Common myeloid progenitor, CD34-positive (primary cell): ENCODE results near the gene BCL7A.

Source experiments
- CTCF ChIA-PET: fragments of 350-600 bp; sonication (Branson Sonifier 250); formaldehyde crosslinking; loops from one replicate; lab custom pipeline; 2021; ENCODE audit warnings: antibody characterized with exemption; lab: Charles Lee
- POLR2A ChIA-PET: fragments of 350-600 bp; sonication (Branson Sonifier 250); formaldehyde crosslinking; loops from one replicate; lab custom pipeline; 2021; ENCODE audit warnings: antibody characterized with exemption; lab: Charles Lee
- DNase-seq, 3 donors: peaks; one replicate each; pipeline versions ENCODE4 v3.0.0 to v3.0.0-alpha.2; 2013
- H3K27ac ChIP-seq, 2 experiments: 1 replicate in 1 of 2; 2 replicates in 1 of 2; pipeline ENCODE4 v1.7.0; 2013; ENCODE audit warnings: inconsistent platforms in 2 of 2, low read length in 2 of 2, mild to moderate bottlenecking in 2 of 2, low read depth in 1 of 2, moderate library complexity in 1 of 2; ENCODE audit not compliant: severe bottlenecking in 2 of 2, insufficient read depth in 1 of 2, poor library complexity in 1 of 2
- H3K27me3 ChIP-seq, 5 experiments: replicated peaks in 2 of 5; 1 replicate in 3 of 5; 2 replicates in 2 of 5; pipeline versions ENCODE4 v1.6.1 to v1.7.0; 2013; ENCODE audit warnings: low read length in 4 of 5, mild to moderate bottlenecking in 2 of 5, moderate library complexity in 2 of 5, inconsistent platforms in 1 of 5; ENCODE audit not compliant: insufficient read depth in 5 of 5, control insufficient read depth in 4 of 5
- H3K36me3 ChIP-seq, 4 experiments: 1 replicate in 2 of 4; 2 replicates in 2 of 4; pipeline versions ENCODE4 v1.6.1 to v1.7.0; 2013; ENCODE audit warnings: low read length in 3 of 4, control low read depth in 1 of 4, mild to moderate bottlenecking in 1 of 4; ENCODE audit not compliant: control insufficient read depth in 4 of 4, insufficient read depth in 4 of 4
- H3K4me1 ChIP-seq, 4 experiments: 1 replicate in 3 of 4; 2 replicates in 1 of 4; pipeline versions ENCODE4 v1.6.1 to v1.7.1; 2013; ENCODE audit warnings: low read length in 3 of 4, mild to moderate bottlenecking in 3 of 4, control low read depth in 1 of 4, inconsistent platforms in 1 of 4, moderate library complexity in 1 of 4; ENCODE audit not compliant: control insufficient read depth in 4 of 4, insufficient read depth in 4 of 4; ENCODE audit errors: control extremely low read depth in 1 of 4
- H3K4me3 ChIP-seq, 7 experiments: 1 replicate in 4 of 7; 2 replicates in 3 of 7; pipeline versions ENCODE4 v1.5.1 to v1.7.0; 2013; ENCODE audit warnings: mild to moderate bottlenecking in 7 of 7, low read length in 6 of 7, moderate library complexity in 6 of 7, inconsistent platforms in 2 of 7, low read depth in 2 of 7, control low read depth in 1 of 7; ENCODE audit not compliant: insufficient read depth in 4 of 7, control insufficient read depth in 1 of 7; ENCODE audit errors: extremely low read depth in 1 of 7
- H3K9me3 ChIP-seq, 5 experiments: 1 replicate in 4 of 5; 2 replicates in 1 of 5; pipeline versions ENCODE4 v1.6.1 to v1.7.1; 2013; ENCODE audit warnings: low read length in 4 of 5, mild to moderate bottlenecking in 2 of 5, inconsistent platforms in 1 of 5, low read depth in 1 of 5, moderate library complexity in 1 of 5; ENCODE audit not compliant: control insufficient read depth in 4 of 5, insufficient read depth in 2 of 5; ENCODE audit errors: control extremely low read depth in 1 of 5
- WGBS: methylation state at CpG from one replicate; pipeline ENCODE4 v1.1.5; 2013; ENCODE audit not compliant: insufficient coverage; 5-methylcytosine and 5-hydroxymethylcytosine counted together

The BCL7A gene

DNA sequence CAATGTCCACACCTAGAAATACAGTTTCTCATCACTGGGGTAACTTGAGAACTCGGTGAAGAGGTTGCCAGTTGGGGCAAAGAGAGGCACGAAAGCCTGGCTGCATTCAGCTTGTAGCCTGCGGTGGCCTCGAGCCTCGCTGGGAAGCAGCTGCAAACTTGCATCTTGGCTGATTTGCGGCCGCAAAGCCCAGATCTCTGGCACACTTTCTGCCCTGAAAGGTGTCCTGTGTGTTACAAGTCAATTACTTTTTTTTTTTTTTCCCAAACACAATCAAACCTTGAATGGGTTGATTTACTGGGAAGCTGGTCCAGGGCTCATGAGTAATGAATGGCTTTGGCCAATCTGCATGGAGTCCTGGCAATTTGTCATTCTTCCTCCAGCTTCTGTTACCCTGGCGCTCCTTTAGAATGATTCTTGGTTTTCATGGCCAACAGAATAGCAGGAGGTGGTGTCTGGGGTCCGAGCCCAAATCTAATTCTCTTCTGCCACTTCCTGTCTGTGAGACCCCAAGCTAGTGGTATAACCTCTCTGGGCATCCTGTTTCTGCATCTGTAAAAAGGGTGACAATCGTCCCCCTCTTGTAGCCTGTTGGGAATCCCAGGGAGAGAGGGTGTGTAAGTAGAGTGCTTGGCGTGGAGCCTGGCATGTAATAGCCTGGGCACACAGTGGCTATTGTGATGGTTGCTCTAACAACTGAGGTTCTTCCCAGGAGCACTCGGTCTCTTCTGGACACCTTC lies 6.7 kb downstream of the BCL7A start:
- H3K27ac ChIP-seq = peak overlapping the region in 1 of 2 experiments; percentile 15
- ChIA-PET POLR2A (interaction anchor here (0.6 kb wide), 2 partner anchors 23 to 50 kb away, joined by 3 read pairs; no protein-coding TSS in a partner anchor), CTCF (interaction anchor here (0.6 to 2.3 kb wide), 9 partner anchors 11 to 234 kb away, joined by 3 to 9 read pairs (median 4); partner anchors contain the start of gene CFAP251)
- WGBS = 96% methylated on average over 10 of the region's 12 CpGs
- no peaks in the 10 kb centered on the region for H3K9me3 ChIP-seq
- peaks cover 3 to 8% (median 4%) of the 10 kb centered on the region in 4 experiments for H3K36me3 ChIP-seq
- H3K4me1 ChIP-seq = peaks cover 0 to 23% (median 14%) of the 10 kb centered on the region in 4 experiments
- no peak for DNase-seq
- H3K27me3 ChIP-seq = no peaks in the 10 kb centered on the region
- no peak overlapping the region for H3K4me3 ChIP-seq

DNA sequence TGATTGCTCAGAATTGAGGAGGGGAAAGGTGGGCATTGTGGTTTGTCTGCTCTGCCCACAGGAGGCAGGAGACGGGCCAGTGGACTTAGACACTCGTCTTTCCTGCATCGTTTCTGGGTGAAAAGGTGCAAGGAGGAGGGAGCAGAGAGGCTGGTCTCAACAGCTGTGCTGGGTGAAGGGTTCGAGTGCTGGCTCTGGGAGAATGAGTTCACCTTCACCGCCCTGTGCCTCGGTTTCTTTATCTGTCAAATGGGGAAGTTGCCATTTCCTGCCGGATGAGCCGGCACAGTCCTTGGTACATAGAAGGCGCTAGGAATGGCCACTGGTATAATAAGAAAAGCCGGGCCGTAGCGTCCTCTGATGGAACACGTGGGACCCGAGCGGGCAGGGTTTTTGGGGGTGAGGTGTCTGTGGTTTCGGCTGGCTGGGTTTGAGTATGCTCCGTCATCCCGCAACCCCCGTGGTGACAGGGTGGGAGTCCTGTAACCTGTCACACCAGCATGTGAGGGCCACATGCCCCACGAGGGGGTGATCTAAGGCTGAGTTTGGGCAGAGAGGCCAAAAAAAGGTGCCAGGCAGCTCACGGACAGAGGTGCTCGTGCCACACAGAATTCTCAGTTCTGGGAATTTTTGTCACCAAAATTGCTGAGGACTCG lies 7.3 kb downstream of the BCL7A start:
- WGBS = 86% methylated on average over 19 of the region's 23 CpGs
- CTCF ChIA-PET = interaction anchor here (0.7 to 2.3 kb wide), 4 partner anchors 10 to 235 kb away, joined by 3 to 9 read pairs (median 5); no protein-coding TSS in a partner anchor
- no peaks in the 10 kb centered on the region for H3K27me3 ChIP-seq
- peak in 2 of 3 donors; percentile 34 to 50 for DNase-seq
- peaks cover 0 to 16% (median 7%) of the 10 kb centered on the region in 4 experiments for H3K4me1 ChIP-seq
- no peak overlapping the region for H3K27ac ChIP-seq
- H3K36me3 ChIP-seq = peaks cover 3 to 8% (median 6%) of the 10 kb centered on the region in 4 experiments
- POLR2A ChIA-PET = no interaction called here
- no peak overlapping the region for H3K4me3 ChIP-seq
- H3K9me3 ChIP-seq = no peaks in the 10 kb centered on the region

DNA sequence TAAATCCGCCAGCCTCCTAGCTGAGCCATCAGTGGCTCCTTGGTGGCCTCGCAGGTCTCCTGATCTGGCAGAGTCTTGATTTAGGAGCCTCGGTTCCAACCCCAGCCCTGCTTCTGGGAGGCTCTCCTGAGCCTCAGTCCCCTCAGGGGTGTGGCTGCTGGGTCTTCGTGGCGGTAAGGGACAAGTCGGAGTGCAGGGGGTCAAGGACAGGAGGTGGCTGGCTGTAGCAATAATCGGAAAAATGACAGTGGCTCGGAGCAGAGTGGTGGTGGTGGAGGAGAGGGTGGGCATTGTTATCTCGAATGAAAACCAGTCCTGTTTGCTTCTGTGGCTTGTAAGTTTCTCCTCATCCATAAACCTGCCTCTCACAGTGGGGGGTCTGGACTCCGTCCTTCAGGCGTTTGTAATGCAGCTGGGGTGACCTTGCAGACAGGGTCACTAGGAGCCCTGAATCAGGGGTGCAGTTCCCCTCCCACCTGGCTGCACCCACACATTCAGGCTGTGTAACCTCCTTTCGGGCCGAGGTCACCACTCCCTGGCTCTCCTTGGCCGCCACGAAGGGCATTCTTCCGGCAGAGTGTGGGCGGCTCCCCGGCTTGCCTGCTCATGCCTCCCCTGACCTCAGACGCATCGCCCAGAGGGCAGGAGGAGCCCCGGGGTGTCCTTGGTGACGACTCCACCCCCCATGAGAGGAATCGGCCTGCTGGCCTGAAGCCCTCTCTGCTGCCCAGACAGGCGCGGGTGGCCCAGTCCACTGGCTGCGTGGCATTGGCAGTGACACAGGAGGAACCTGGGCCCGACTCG lies 8.1 kb downstream of the BCL7A start:
- H3K27me3 ChIP-seq = no peaks in the 10 kb centered on the region
- no peak overlapping the region for H3K4me3 ChIP-seq
- ChIA-PET CTCF (interaction anchor here (0.7 to 2.3 kb wide), 5 partner anchors 8 to 235 kb away, joined by 3 to 9 read pairs (median 3); partner anchors contain the start of gene BCL7A), POLR2A (interaction anchor here (1.3 kb wide), 1 partner anchor 8 kb away, joined by 3 read pairs; the partner anchor contains the start of gene BCL7A)
- DNase-seq = no peak
- WGBS = 97% methylated on average over 26 of the region's 28 CpGs
- no peaks in the 10 kb centered on the region for H3K9me3 ChIP-seq
- H3K4me1 ChIP-seq = peaks cover 0 to 11% (median 3%) of the 10 kb centered on the region in 4 experiments
- no peak overlapping the region for H3K27ac ChIP-seq
- peaks cover 4 to 14% (median 9%) of the 10 kb centered on the region in 4 experiments for H3K36me3 ChIP-seq

DNA sequence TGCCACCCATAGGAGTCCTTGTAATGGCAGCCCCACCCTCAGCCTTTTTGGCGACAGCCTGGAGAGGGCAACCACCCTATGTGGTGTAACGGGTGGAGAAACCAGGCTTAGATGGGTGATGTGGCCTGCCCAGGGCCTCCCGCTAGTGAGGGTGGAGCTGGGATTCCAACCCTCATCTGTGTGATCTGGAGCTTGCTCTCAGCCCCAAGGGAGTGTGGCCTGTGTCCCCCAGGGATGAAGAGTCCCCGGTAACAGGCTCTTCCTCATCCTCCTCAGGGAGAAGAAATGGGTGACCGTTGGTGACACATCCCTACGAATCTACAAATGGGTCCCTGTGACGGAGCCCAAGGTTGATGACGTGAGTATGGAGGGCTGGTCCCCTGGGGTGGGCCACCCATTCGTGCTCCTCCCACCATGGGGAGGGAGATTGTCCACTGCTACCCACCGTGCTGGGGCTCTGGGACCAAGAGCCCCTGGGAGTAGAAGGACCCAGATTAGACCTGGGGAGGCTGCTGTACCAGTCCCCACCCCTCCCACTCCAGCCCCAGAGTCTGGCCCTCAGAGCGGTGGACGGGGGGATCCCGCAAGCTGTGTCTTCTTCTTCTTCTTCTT lies 8.8 kb downstream of the BCL7A start:
- peaks cover 0 to 11% (median 3%) of the 10 kb centered on the region in 4 experiments for H3K4me1 ChIP-seq
- 96% methylated on average over 10 of the region's 13 CpGs for WGBS
- CTCF ChIA-PET = interaction anchor here (0.7 to 1.0 kb wide), 3 partner anchors 9 to 236 kb away, joined by 3 to 4 read pairs (median 3); partner anchors contain the start of gene BCL7A

GRCh38 chr12:122031342-122032216 lies 9.9 kb downstream of the BCL7A start:
- H3K4me3 ChIP-seq = no peak overlapping the region
- peak in 2 of 3 donors; percentile 53 to 60 for DNase-seq
- ChIA-PET CTCF (interaction anchor here (0.6 to 1.5 kb wide), 9 partner anchors 10 to 881 kb away, joined by 3 read pairs; partner anchors contain the start of genes BCL7A and CFAP251), POLR2A (interaction anchor here (1.3 kb wide), 1 partner anchor 10 kb away, joined by 3 read pairs; the partner anchor contains the start of gene BCL7A)
- H3K4me1 ChIP-seq = peaks cover 0 to 11% (median 3%) of the 10 kb centered on the region in 4 experiments
- H3K27ac ChIP-seq = no peak overlapping the region
- 79% methylated on average over 16 of the region's 21 CpGs for WGBS
- no peaks in the 10 kb centered on the region for H3K9me3 ChIP-seq
- no peaks in the 10 kb centered on the region for H3K27me3 ChIP-seq
- peaks cover 7 to 28% (median 25%) of the 10 kb centered on the region in 4 experiments for H3K36me3 ChIP-seq

More for the DNA sequence above, 8.8 kb downstream of the BCL7A start:
- H3K27me3 ChIP-seq = no peaks in the 10 kb centered on the region
- no peak for DNase-seq
- POLR2A ChIA-PET = interaction anchor here (1.3 kb wide), 1 partner anchor 9 kb away, joined by 3 read pairs; the partner anchor contains the start of gene BCL7A
- no peak overlapping the region for H3K4me3 ChIP-seq
- no peaks in the 10 kb centered on the region for H3K9me3 ChIP-seq
- no peak overlapping the region for H3K27ac ChIP-seq
- H3K36me3 ChIP-seq = peaks cover 6 to 21% (median 16%) of the 10 kb centered on the region in 4 experiments
